HepG2 (cell line): ENCODE measurements around the gene CPLX3. TPM values are rescaled to one million over a fixed set of nuclear protein-coding genes. Genes with fewer than 3 reads are reported as not detected.
A peak's percentile ranks its signal among the peaks of the same experiment; 100 is the strongest.

Experiments
- ATAC-seq: fragments of 200-7000 bp; cut with Tn5 transposase; 3 replicates; pipeline ENCODE4 v1.9.1; 2020; ENCODE audit warnings: mild to moderate bottlenecking, moderate library complexity
- Bru-seq: library from RNA; stranded (reverse); fragments of 400-500 nt; gene quantifications from one replicate; lab custom pipeline; 2021; lab: Mats Ljungman, UMichigan
- BruChase-seq, 2 experiments: library from RNA; stranded (reverse); fragments of 400-500 nt; gene quantifications; one replicate each; lab custom pipeline; 2021; lab: Mats Ljungman, UMichigan
- BruUV-seq: library from RNA; stranded (reverse); fragments of 400-500 nt; replicated peaks from 2 replicates; lab custom pipeline; 2021; lab: Mats Ljungman, UMichigan
- CTCF ChIA-PET: fragments of 300-600 bp; formaldehyde crosslinking; extraction: SDS; loops from one replicate; lab custom pipeline; 2021; ENCODE audit warnings: low total read pairs, inconsistent platforms, low intra/inter-chr PET ratio; lab: Yijun Ruan, JAX
- POLR2A ChIA-PET: fragments of 350-600 bp; sonication (Branson Sonifier 250); formaldehyde crosslinking; loops from one replicate; lab custom pipeline; 2020; ENCODE audit warnings: antibody characterized with exemption, inconsistent platforms; lab: Yijun Ruan, JAX
- DNase-seq: peaks from one replicate; pipeline ENCODE4 v3.0.0-alpha.2; 2015; ENCODE audit warnings: low spot score
- FAIRE-seq: peaks from 3 replicates; lab custom pipeline; 2011; peaks lifted over from hg19 to GRCh38; lab: Jason Lieb, UNC
- H2AFZ ChIP-seq: one replicate; pipeline ENCODE4 v1.6.1; 2011; ENCODE audit warnings: low read length, inconsistent platforms
- H3K27ac ChIP-seq: fragments of 300-600 bp; 3 replicates; pipeline ENCODE4 v1.8.0; 2011; ENCODE audit warnings: mixed run types, mild to moderate bottlenecking, mixed read lengths, low read length, inconsistent platforms; ENCODE audit not compliant: insufficient read depth; ENCODE audit errors: extremely low read length
- H3K27me3 ChIP-seq, 2 experiments: fragments of 200-600 bp in 1 of 2; 2 replicates in 1 of 2; 3 replicates in 1 of 2; pipeline versions ENCODE4 v1.6.0 to v1.8.0; 2011; ENCODE audit warnings: low read length in 2 of 2, mild to moderate bottlenecking in 2 of 2, moderate library complexity in 2 of 2, inconsistent platforms in 1 of 2; ENCODE audit not compliant: insufficient read depth in 2 of 2, control insufficient read depth in 1 of 2
- H3K36me3 ChIP-seq, 2 experiments: fragments of 200-600 bp in 1 of 2; replicated peaks in 1 of 2; 2 replicates in 1 of 2; 3 replicates in 1 of 2; pipeline versions ENCODE4 v1.5.1 to v1.8.0; 2011; ENCODE audit warnings: low read length in 2 of 2, inconsistent platforms in 1 of 2; ENCODE audit not compliant: insufficient read depth in 2 of 2, control insufficient read depth in 1 of 2
- H3K4me1 ChIP-seq: 2 replicates; pipeline ENCODE4 v1.5.1; 2012; ENCODE audit warnings: low read length, inconsistent platforms; ENCODE audit not compliant: insufficient read depth
- H3K4me2 ChIP-seq: 2 replicates; pipeline ENCODE4 v1.6.0; 2011; ENCODE audit warnings: low read depth, low read length, inconsistent platforms
- H3K4me3 ChIP-seq, 3 experiments: fragments of 200-600 bp in 1 of 3; sonication (generic), shearing (Covaris generic) in 1 of 3; replicated peaks in 1 of 3; 2 replicates each; pipeline ENCODE4 v1.5.1; 2011 to 2016; ENCODE audit warnings: low read length in 3 of 3, inconsistent platforms in 2 of 3, low read depth in 2 of 3, mild to moderate bottlenecking in 2 of 3, control low read depth in 1 of 3, mixed read lengths in 1 of 3; ENCODE audit not compliant: insufficient read depth in 1 of 3
- H3K79me2 ChIP-seq: one replicate; pipeline ENCODE4 v1.6.1; 2011; ENCODE audit warnings: low read length, inconsistent platforms; ENCODE audit not compliant: insufficient read depth
- H3K9ac ChIP-seq: 2 replicates; pipeline ENCODE4 v1.6.0; 2011; ENCODE audit warnings: mild to moderate bottlenecking, low read depth, low read length, inconsistent platforms; ENCODE audit not compliant: insufficient read depth
- H3K9me3 ChIP-seq: 2 replicates; pipeline ENCODE4 v1.5.1; 2012; ENCODE audit warnings: mild to moderate bottlenecking, low read length
- H4K20me1 ChIP-seq: 2 replicates; pipeline ENCODE4 v1.6.0; 2011; ENCODE audit warnings: inconsistent platforms, mild to moderate bottlenecking, low read length, moderate library complexity; ENCODE audit not compliant: insufficient read depth
- CEBPG ChIP-seq: IDR thresholded peaks from 2 replicates; pipeline ENCODE4 v1.6.1; 2016
- HHEX ChIP-seq: IDR thresholded peaks from 2 replicates; pipeline ENCODE4 v1.6.1; 2016; ENCODE audit warnings: control low read depth
- HNF4G ChIP-seq, 2 experiments: sonication (generic) in 1 of 2; formaldehyde crosslinking in 1 of 2; IDR thresholded peaks; 2 replicates each; pipeline versions ENCODE4 v1.4.0 to v1.6.1; 2011 to 2020; ENCODE audit warnings: borderline replicate concordance in 2 of 2, low read depth in 2 of 2, mild to moderate bottlenecking in 2 of 2, low read length in 1 of 2, missing genetic modification reagents in 1 of 2, moderate library complexity in 1 of 2
- HNRNPLL ChIP-seq: fragments of 200-400 bp; formaldehyde crosslinking; IDR thresholded peaks from 2 replicates; pipeline ENCODE4 v1.6.1; 2017; ENCODE audit warnings: mild to moderate bottlenecking, low read depth, low read length; ENCODE audit not compliant: poor library complexity, severe bottlenecking
- PAWR ChIP-seq: sonication (generic); formaldehyde crosslinking; IDR thresholded peaks from 2 replicates; pipeline ENCODE4 v1.4.0; 2020; ENCODE audit warnings: missing genetic modification reagents, mild to moderate bottlenecking, borderline replicate concordance
- POLR2A ChIP-seq, 2 experiments: IDR thresholded peaks; 2 replicates each; pipeline ENCODE4 v1.6.1; 2011; ENCODE audit warnings: low read depth in 2 of 2, low read length in 2 of 2, mild to moderate bottlenecking in 1 of 2, moderate library complexity in 1 of 2; ENCODE audit not compliant: insufficient read depth in 1 of 2
- RELA ChIP-seq: sonication (generic); formaldehyde crosslinking; IDR thresholded peaks from 2 replicates; pipeline ENCODE4 v1.4.0; 2020; ENCODE audit warnings: missing genetic modification reagents
- SNAPC4 ChIP-seq: sonication (generic); formaldehyde crosslinking; IDR thresholded peaks from 2 replicates; pipeline ENCODE4 v1.4.0; 2020; ENCODE audit warnings: mild to moderate bottlenecking, missing genetic modification reagents
- ZNF230 ChIP-seq: sonication (generic); formaldehyde crosslinking; IDR thresholded peaks from 2 replicates; pipeline ENCODE4 v1.4.0; 2020; ENCODE audit warnings: mild to moderate bottlenecking, missing genetic modification reagents
- ZNF329 ChIP-seq: sonication (generic); formaldehyde crosslinking; IDR thresholded peaks from 2 replicates; pipeline ENCODE4 v1.9.0; 2021; ENCODE audit warnings: low read depth, mild to moderate bottlenecking, missing genetic modification reagents
- ZNF687 ChIP-seq: sonication (generic); formaldehyde crosslinking; IDR thresholded peaks from 2 replicates; pipeline ENCODE4 v1.5.1; 2020; ENCODE audit warnings: mild to moderate bottlenecking, missing genetic modification reagents, moderate library complexity
- WGBS: methylation state at CpG from one replicate; pipeline ENCODE4 v1.1.6; 2017; ENCODE audit warnings: low lambda C conversion rate; 5-methylcytosine and 5-hydroxymethylcytosine counted together
- in situ Hi-C: cut with HindIII; loops from 2 replicates; pipeline ENCODE4 v1.10.0; 2017; ENCODE audit warnings: low pct_unique_long_range_greater_than_20kb; ENCODE audit not compliant: extremely low pct_ligation_motif_present
- intact Hi-C: fragments of 100-400 bp; cut with micrococcal nuclease; formaldehyde crosslinking; loops from one replicate; pipeline ENCODE4 v1.10.0; 2022; ENCODE audit not compliant: unreplicated experiment
- long read RNA-seq, 2 experiments: library from RNA in 1 of 2; library from polyadenylated mRNA in 1 of 2; stranded (forward) in 1 of 2; unstranded in 1 of 2; transcript quantifications; one replicate each; pipeline ENCODE4 v2.0.0, GENCODE V29; 2019 to 2022
- polyA minus RNA-seq, 3 experiments: library from RNA; depleted of rRNA, polyadenylated mRNA; stranded (reverse); fragments of >200 nt; gene quantifications; 2 replicates each; pipeline ENCODE4 v1.2.3, GENCODE V29; 2011; ENCODE audit warnings: low replicate concordance in 1 of 3
- polyA plus RNA-seq, 8 experiments: library from polyadenylated mRNA; depleted of rRNA in 3 of 8; stranded (reverse) in 7 of 8; unstranded in 1 of 8; fragments of >200 nt; fragmentation: Illumina TruSeq in 4 of 8; extraction: Trizol in 4 of 8; gene quantifications; 2 replicates each; pipeline versions ENCODE4 v1.2.1 to v1.2.3, GENCODE V29; 2011 to 2016; ENCODE audit warnings: low read depth in 4 of 8, missing spikeins in 1 of 8, mixed read lengths in 1 of 8; ENCODE audit not compliant: insufficient read depth in 1 of 8
- total RNA-seq, 5 experiments: library from RNA; depleted of rRNA; stranded (reverse); fragments of >200 nt; fragmentation: Illumina TruSeq; extraction: Trizol; gene quantifications; 2 replicates each; pipeline ENCODE4 v1.2.3, GENCODE V29; 2016; ENCODE audit warnings: low read depth in 1 of 5

The CPLX3 gene
- total RNA-seq (2016; rRNA removed; fragmentation: Illumina TruSeq; extraction: Trizol) (not detected in 2 replicates), polyA plus RNA-seq (2011; rRNA removed) (not detected in 2 replicates), polyA minus RNA-seq (2011; rRNA and poly(A)+ RNA removed; ENCODE audit: low replicate concordance) (not detected in 2 replicates), Bru-seq, nascent RNA (not detected), BruChase-seq, experiment 1, labeled RNA remaining after a 6-hour chase (not detected), BruChase-seq, experiment 2, labeled RNA remaining after a 2-hour chase (not detected)
- total RNA-seq (2016; cell fraction: cytosol; rRNA removed; fragmentation: Illumina TruSeq; extraction: Trizol; ENCODE audit: low read depth): not detected in 2 replicates
- total RNA-seq (2016; cell fraction: insoluble cytoplasmic fraction; rRNA removed; fragmentation: Illumina TruSeq; extraction: Trizol): not detected in 2 replicates
- not detected in 2 replicates for total RNA-seq (2016; cell fraction: membrane; rRNA removed; fragmentation: Illumina TruSeq; extraction: Trizol)
- not detected in 2 replicates for total RNA-seq (2016; cell fraction: nucleus; rRNA removed; fragmentation: Illumina TruSeq; extraction: Trizol)
- not detected in 2 replicates for polyA plus RNA-seq (2011; cell fraction: cytosol; rRNA removed)
- polyA plus RNA-seq (2011; cell fraction: nucleus; rRNA removed): 0.05 TPM in 1 of 2 replicates, not detected in the other
- polyA plus RNA-seq (2012): not detected in 2 replicates
- polyA plus RNA-seq (2016; cell fraction: cytosol; fragmentation: Illumina TruSeq; extraction: Trizol; ENCODE audit: low read depth): not detected in 2 replicates
- not detected in 2 replicates for polyA plus RNA-seq (2016; cell fraction: insoluble cytoplasmic fraction; fragmentation: Illumina TruSeq; extraction: Trizol; ENCODE audit: low read depth)
- not detected in 2 replicates for polyA plus RNA-seq (2016; cell fraction: membrane; fragmentation: Illumina TruSeq; extraction: Trizol; ENCODE audit: low read depth)
- not detected in 2 replicates for polyA plus RNA-seq (2016; cell fraction: nucleus; fragmentation: Illumina TruSeq; extraction: Trizol; ENCODE audit: insufficient read depth, low read depth)
- polyA minus RNA-seq (2011; cell fraction: cytosol; rRNA and poly(A)+ RNA removed): not detected in 2 replicates
- polyA minus RNA-seq (2011; cell fraction: nucleus; rRNA and poly(A)+ RNA removed): not detected in 2 replicates
- long read RNA-seq, experiment 1: 0 reads
- long read RNA-seq, experiment 2: 0 reads

- ATAC-seq (peak; percentile 36; the same call in 2 of the 3 replicates), FAIRE-seq (no peak), DNase-seq (no peak)
- in situ Hi-C loops: no loop called here
- H3K27ac ChIP-seq: no peak within 1 kb of the TSS
- no peak within 1 kb of the TSS for H3K4me2 ChIP-seq
- H3K9ac ChIP-seq: no peak within 1 kb of the TSS
- H2AFZ ChIP-seq: no peak within 1 kb of the TSS
- no peaks in the 10 kb centered on the region for H3K36me3 ChIP-seq
- H4K20me1 ChIP-seq: no peaks in the 10 kb centered on the region; the same call in 1 of the 2 replicates
- POLR2A ChIA-PET: no interaction called here
- no TSS peak for BruUV-seq
- H3K79me2 ChIP-seq: no peaks in the 10 kb centered on the region
- H3K4me3 ChIP-seq: peak within 1 kb of the TSS in 1 of 3 experiments; percentile 16; a peak in 1 of 6 replicates
- peaks cover 2% of the 10 kb centered on the region for H3K4me1 ChIP-seq
- intact Hi-C loops: no loop called here
- CTCF ChIA-PET: no interaction called here
- 22% methylated on average over 21 of the region's 44 CpGs for WGBS
- H3K9me3 ChIP-seq: no peaks in the 10 kb centered on the region
- H3K27me3 ChIP-seq: peaks cover 5 to 62% of the 10 kb centered on the region in 2 experiments; a peak in 4 of 5 replicates
- TF ChIP-seq CEBPG (no peak), PAWR (CRISPR knock-in tag) (no peak), SNAPC4 (CRISPR knock-in tag) (no peak), RELA (CRISPR knock-in tag) (no peak), HNF4G (IDR thresholded peaks at IDR 0.05; ENCODE audit: borderline replicate concordance, low read depth, low read length) (no peak), HNF4G (CRISPR knock-in tag; IDR thresholded peaks at IDR 0.05; ENCODE audit: borderline replicate concordance, low read depth) (no peak), ZNF329 (CRISPR knock-in tag) (no peak), HHEX (CRISPR knock-in tag) (no peak), POLR2A (IDR thresholded peaks at IDR 0.05; ENCODE audit: insufficient read depth in 1 of 2, low read depth in 2 of 2, low read length in 2 of 2) (no peak), ZNF230 (CRISPR knock-in tag) (no peak), HNRNPLL (no peak), ZNF687 (peak; percentile 21; the same call in 1 of the 2 replicates)
Measured at GRCh38 chr15:74826364-74826819, at the start of gene CPLX3. TSS of gene CPLX3 (plus strand) at chr15:74826627. CDS start at chr15:74826704, 77 bp downstream.
